NCI-H446 (cell line): ENCODE measurements around the gene UBE2Q1.

Source experiments
- DNase-seq, 2 experiments: peaks; one replicate each; lab custom pipeline; 2025; lab: John Stamatoyannopoulos, UW

UBE2Q1 gene

DNA sequence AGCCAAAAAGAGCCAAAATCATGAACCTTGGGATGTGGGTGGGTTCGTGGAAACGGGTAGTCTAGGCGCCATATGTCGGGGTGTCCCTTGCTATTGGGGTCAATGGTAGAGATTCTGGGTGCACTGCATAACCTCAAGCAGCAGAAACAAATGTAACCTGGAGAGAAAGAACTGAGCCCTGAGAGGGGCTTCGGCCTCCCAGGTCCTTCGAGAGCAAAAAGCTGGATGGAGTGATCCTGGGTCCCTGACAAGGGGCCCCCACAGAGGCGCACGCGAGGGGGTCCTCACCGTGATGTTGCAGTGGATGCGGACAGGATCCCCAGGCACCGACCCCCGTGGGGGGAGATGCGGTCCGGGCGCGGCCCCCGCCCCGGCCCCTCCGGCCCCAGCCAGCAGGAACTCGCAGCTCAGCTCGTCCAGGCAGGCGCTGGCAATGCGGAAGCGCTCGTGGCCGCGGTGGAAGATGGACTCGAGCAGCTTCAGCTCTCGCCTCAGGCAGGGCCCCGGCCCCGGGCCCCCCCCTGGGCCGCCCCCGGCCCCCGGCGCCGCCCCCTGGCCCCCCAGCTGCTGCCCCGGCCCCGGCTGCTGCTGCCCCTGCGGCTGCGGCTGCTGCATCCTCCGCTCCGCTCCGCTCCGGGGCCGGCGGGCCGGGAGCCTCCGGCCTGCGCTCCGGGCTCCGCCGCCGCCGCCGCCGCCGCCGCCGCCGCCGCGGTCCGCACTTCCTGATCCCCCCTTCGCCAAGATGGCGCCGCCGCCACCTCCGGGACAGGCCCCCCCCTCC, at the start of gene UBE2Q1:
TSS of gene UBE2Q1 (minus strand) at position 724 of the 781 bp plus-strand sequence. CDS start at position 615, 109 bp downstream.
- peak in 1 of 2 experiments; percentile 61 for DNase-seq

DNA sequence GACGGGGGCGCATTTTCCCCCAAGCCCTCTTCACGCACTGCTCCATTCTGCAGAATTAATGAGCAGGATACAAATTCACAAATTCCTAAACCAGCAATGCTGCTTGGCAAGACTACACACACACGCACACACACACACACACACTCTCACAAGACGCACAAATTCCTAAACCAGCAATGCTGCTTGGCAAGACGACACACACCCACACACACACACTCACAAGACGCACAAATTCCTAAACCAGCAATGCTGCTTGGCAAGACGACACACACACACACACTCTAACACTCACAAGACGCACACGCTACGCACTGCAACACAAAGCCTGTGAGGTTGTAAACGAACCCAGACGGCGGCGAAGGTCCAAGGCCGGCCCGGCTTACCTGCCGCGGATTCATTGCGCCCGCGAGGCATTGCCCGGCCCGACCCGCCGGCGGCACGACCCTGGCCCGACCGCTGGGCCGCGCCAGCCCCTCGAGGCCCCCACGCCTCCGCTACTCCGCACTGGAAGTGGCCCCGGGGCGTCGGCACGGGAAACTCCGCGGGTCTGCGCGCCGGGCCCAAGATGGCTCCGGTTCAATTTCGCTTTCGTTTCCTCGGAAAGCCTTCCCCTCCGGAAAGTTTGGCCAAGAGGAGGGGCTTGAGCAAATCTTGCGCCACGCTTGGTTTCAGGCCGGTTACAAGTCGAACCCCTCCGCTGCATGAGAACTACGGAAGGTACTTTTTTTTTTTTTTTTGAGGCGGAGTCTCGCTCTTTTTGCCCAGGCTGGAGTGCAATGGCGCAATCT, 49.3 kb upstream of the UBE2Q1 start, which contains the start of gene ADAR:
TSS of gene ADAR (minus strand) at position 578 of the 788 bp plus-strand sequence. CDS start at position 398, 180 bp downstream.
- peak; percentile 49 to 82 for DNase-seq

DNA sequence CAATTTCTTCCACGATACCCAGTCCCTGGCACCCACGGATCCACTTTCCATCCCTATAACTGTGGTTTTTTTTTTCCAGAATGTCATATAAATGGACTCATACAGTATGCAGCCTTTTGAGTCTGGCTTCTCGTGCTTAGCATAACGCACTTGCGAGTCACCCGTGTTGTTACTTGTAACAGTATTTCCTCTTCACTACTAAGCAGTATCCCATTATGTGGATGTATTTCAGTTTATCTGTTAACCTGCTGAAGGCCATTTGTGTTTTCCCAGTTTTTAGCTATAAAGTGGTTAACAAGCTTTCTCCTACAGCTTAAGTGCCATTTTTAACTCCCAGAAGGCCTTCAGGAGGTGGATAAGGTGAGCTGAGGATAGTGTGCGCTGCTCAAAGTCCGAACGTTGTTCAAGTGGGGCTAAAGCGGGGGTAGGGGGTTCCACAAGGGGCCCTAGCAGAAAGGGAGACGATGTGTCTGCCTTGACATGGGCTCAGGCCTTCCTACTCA, 48.7 kb upstream of the UBE2Q1 start:
- no peak for DNase-seq

DNA sequence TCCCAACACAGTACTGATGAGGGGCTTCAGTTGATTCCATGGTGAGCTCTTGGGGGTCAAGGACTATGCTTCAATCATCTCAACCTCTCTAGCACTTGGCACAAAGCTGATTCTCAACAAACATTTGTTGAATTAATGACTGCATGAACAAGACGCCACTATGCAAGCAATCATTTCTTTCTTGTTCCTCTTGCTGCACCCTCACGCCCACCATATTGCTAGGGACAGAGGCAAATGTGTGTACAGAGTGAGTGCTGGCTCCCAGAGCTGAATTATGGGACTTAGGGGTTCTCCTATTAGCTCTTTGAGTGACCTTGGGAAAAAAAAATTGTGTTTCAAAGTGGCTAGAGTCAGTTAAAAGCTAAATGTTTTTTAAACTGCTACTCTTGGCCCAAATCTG, 47.1 kb upstream of the UBE2Q1 start:
- no peak for DNase-seq

DNA sequence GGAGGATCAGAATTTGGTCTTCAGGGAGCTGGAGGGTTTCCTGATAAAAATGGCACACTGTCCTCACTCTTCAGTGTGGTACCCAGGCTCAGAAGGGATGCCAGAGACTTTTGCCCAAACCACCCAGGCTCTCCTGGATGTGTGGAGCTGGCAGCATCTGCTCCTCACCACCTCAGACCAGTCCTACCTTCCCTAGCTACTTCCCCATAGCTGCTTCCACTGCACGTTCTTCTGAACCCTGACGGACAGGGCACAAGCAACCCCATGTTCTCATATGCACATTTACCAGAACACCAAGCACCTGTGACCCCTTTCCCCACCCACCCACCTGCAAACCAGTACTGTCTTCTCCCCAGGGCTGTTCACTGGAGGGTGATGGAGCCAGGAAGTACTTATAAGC, 44.9 kb upstream of the UBE2Q1 start:
- DNase-seq, result no peak

DNA sequence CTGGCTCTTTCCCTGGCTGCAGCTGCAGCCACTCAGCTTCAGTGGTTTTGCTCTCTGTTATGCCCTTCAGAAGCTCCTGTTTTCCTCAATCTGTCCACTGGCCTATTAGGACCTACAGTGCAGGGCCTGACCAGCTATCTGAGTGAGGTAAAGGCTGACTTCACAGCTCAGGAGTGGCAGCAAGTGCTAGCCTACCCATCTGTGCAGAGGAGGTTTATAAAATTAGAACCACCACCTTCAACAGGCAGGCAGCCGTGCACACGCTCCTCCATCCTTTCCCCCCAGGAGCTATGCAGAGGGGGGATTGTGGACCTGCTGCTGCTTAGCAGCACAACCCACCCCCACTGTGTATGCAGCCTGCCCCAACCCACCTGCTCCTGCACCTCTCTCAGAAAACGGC, 41.2 kb upstream of the UBE2Q1 start:
- DNase-seq, result no peak

DNA sequence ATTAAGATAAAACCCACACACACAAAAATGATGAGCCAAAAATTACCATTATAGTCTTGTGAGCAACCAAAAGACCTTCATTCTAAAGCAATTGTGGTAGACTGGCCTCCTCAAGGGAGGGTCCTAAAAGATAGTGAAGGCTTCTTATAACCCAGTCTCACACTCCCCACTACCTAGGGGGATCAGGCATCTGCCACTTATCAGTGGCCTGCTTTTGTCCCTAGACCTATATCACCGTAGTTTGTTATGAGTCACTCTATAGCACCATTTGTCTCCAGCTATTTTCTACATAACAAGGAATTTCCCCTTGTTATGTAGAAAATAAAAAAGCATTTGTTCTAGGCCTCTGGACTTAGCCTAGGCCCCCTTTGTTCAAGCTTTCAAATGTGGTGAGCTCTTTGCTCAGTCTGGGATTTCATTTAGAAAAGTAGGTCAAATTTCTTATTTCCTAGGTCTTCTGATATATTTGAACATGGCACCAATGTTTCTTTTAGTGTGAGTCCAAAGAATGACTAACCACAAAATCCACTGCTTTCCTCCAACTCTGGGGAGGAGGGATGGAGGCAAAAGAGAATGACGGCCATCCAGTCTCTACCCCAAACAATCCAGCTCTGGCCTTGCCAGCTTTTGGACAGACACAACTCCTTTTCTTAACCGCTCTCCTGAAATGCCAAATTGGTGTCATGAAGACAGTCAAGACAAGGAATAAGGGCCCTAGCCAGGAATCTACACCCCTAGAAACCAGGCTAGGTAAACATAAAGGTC, 40.6 kb upstream of the UBE2Q1 start:
- DNase-seq, result no peak

DNA sequence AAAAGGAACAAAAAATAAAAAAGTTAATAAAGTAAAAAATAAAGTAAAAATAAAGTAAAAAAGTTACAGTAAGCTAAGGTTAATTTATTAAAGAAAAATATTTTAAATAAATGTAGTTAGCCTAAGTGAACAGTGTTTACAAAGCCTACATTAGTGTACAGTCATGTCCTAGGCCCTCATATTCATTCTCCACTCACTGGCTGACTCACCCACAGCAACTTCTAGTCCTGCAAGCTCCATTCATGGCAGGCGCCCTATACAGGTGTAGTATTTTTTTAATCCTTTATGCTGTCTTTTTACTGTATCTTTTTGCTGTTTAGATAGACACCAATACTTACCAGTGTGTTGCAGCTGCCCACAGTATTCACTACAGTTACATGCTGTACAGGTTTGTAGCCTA, 37.2 kb upstream of the UBE2Q1 start:
- DNase-seq, result no peak

DNA sequence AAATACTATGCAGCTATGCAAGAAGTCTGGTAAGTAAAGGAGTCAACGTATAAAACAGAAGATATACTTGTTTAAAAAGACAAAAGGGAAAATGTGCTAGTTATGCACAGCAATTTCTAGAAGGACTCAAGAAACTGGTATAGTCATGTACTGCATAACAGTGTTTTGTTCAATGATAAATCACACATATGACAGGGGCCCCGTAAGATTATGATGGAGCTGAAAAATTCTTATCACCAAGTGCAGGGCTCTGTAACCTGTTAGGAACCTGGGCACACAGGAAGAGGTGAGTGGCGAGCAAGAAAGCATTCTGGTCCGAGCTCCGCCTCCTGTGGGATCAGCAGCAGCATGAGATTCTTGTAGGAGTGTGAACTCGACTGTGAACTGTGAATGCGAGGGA, 36.3 kb upstream of the UBE2Q1 start:
- DNase-seq, result no peak

DNA sequence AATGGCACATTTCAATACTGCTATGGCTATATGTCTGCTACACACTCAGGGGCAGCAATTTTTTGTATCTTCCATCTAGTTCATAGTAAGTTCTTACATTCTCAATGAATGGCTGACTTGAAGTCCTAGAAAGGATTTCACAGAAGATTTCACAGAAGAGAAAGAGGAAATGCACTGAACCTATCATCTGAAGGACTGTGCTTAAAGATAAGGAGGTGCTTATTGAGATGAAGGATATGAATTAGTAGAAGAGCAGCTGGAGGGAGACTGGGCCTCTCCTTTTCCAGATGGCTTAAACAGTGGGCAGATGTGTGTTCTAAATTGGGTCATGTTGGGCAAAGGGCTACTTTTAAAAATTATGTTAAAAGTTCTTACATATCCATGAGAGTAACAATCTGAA, 34.9 kb upstream of the UBE2Q1 start:
- DNase-seq, result no peak

DNA sequence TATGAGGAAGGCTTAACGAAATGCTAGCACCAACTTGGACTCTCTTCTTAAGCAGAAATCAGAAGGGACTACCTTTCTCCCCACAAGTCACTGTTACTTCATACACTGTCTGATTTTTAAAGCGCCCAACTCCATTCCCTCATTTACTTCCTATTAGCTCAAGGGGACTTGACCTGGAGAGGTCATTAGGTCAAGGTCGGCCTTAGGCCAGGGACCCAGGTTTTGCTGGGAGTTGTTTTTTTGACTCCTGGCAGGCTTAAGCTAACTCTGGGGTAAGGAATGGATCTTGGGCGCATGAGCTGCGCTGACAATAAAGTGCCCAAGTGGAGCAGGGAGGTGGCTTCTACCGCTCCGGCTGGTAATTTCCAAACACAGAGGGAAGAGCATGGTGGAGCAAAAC, 32.7 kb upstream of the UBE2Q1 start:
- no peak for DNase-seq

DNA sequence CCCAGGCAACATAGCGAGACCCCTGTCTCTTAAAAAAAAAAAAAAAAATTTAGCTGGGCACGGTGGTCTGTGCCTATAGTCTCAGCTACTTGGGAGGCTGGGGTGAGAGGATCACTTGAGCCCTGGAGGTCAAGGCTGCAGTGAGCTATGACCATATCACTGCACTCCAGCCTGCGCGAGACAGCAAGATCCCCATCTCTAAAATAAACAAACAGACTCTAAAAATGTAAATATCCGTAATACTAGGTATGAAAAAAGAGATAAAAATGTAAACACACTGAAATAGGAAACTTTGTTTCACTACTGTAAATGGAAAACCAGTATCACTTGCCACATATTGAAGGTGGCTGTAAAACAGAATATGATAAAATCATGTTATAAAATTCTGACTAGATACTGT, 32.3 kb upstream of the UBE2Q1 start:
- DNase-seq, result no peak

DNA sequence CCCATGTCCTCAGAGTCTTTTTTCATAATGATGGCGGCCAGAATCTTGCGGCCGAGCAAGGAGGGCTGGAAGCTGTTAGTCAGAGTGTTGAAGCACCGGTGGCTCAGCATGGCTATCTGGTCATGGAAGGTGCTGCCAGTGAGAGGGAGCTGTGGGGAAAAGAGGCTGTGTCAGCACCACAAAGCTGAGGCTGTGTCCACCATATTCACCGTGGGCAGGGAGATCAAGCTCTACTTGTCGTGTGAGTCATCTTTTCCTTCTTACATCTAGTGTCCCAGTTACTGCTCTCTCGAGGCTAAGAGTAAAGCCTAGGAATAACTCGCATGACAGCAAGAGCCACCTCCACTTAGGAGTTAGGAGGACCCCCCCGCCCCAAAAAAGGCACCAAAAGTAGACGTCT, 31.3 kb upstream of the UBE2Q1 start:
- DNase-seq, result no peak

DNA sequence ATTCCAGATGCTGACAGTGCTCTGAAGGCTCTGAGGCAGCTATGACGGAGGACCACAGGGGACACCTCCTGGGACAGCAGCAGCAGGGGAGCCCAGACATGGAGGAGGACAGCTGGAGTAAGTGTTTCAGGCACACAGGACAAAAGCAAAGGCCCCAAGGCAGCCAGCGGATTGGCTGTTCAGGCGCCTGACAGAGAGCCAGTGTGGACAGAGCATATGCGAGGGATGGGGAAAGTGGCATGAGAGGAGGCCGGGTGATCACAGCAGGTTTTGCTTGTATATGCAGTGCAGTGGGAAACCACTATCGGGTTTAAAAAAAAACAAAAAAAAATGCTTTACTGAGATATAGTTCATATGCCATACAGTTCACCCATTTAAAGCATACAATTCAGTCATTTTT, 28.2 kb upstream of the UBE2Q1 start:
- DNase-seq, result no peak

DNA sequence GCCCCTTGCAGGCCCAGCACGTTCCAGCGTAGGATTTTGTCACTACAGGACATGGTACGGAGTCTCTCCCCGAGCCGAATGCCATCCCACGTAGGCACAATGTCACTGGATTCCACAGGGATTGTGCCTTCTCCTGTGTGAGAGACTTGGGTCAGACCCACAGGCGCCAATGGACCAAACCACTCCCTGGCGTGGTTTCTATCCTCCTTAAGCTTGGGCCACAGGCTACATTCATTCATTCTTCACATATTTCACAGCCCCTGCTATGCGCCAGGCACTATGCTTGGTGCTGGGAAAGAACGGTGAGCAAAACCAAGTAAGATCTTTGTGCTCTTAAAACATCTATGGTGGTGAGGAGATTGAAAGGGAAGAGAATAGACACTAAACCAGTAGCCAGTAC, 27.8 kb upstream of the UBE2Q1 start:
- DNase-seq, result no peak

DNA sequence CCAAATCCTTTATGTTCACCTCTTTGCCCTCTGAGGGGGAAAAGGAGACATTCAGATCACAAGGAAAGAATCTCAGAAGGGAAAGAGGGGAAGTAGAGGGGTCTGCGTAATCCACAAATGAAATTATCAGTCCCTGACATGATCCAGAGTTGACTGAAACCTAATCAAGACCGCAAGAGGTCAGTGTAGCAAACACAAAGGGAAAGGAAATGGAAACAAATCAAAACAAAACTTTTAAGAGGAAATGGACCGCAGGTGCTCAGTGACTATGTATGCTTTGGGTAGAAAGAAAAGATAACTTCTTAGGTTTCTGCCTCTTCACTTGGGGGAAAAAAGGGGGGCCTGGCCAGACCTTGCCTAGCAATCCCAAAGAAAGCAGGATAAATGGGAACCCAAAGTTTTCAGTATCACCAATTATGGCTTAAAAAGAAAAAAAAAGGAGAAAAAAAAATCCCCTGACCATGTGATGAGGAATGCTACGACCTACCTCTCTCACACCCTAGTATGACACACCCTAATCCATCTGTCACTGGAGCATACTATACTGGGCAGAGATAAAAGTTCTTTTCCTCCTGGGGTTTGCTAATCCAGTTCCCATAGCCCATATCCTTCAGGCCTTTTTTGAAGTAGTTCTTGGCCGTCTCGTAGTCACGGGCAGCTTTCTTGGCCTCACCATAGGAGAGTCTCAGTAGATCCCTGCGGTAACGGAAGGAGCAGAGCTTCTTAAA, 26.0 kb upstream of the UBE2Q1 start:
- no peak for DNase-seq

DNA sequence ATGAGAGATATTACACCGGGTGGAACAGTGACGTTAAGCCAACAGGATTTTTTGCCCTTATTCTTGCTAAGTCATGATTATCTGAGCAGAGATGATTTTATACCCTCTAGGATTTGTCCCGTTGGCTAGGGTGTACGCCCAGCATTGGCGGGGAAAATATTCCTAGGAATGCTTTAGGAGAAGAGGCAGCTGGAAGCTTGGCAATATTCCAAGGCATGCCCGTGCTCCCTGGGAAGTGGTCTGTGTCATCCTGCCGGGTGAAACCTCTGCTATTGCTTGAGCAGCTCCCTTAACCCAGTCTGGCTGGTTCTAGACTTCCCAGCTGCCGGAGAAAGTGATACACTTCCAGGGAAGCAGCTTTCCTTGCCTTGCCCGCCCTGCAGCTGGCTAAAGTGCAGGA, 25.3 kb upstream of the UBE2Q1 start:
- DNase-seq, result peak in 1 of 2 experiments; percentile 37

DNA sequence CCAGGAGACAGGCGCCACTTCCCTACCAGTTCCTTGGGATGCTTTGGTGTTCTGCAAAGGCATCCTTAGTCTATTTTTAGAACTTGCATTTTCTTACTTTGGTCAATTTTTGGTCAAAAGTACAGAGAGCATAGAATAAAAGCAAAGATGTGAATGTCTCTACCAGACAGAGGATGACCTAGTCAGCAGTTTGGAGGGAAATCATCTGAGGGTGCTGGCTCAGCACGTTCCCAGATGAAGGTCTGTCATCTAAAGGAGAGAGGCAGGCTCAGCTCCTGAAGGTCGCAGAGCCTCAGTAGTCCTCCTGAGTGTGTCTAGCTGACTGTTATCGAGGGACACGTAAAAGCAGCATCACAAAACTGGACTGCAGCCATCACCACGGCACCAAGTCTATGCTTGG, 24.4 kb upstream of the UBE2Q1 start:
- DNase-seq, result no peak

DNA sequence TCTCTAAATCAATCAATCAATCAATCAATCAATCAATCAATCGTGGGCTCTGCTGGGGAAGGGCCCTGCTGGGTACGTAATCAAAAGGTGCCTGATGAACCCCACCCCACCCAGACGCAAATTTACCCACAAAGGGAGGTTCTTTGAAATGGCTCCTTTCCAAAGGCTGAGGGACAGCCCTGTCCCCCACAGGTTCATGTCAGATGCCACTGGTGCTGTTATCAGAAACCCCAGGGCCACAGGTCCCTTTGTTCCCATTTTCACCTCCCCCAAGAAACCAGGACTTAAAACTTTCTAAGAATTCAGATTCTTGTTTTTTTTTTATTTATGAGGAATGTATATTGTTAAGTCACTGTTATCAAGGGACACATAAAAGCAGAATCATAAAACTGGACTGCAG, 23.3 kb upstream of the UBE2Q1 start:
- DNase-seq, result no peak

DNA sequence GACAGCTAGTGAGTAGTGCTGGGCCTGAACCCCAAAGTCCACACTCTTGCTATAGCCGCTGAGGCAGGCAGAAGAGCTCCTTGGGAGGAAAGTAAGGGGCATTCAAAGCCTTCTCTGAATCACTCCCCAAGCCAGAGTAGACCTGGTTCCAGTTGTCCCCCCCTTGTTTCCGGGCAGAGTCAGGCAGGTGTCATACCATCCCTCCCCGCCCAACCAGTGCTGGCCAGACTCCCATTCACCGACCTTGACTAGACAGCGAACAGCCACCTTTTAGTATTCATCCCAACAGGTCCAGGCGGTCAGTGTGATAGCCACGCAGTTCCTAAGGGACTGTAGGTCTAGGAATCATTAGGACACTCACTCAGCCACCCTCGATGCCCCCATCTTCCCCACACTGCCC, 20.9 kb upstream of the UBE2Q1 start:
- no peak for DNase-seq

DNA sequence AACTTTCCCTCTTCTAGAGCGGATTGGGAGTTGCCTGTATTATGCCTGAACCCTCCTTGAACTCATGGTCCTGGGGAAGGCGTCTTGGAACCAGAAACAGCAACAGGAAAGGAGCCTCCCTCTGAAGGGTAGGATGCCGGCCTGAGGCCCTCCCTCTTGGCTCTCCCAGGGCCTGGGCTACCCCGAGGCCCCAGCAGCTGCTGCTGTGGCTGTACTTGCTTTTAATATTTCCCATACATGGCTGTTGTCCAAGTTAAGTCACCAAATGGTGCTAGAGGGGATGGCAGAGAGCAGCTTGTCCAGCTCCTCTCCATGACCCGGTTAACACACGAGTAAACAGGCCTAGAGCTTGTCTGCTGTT, 19.6 kb upstream of the UBE2Q1 start:
- no peak for DNase-seq
